ENCODE results near the gene CFAP251.
"Not testable (repeated sequence)": the region's sequence is repeated elsewhere in the genome, so short reads cannot be mapped to it uniquely, and the experiment has no call there.

CFAP251 gene, protein sequence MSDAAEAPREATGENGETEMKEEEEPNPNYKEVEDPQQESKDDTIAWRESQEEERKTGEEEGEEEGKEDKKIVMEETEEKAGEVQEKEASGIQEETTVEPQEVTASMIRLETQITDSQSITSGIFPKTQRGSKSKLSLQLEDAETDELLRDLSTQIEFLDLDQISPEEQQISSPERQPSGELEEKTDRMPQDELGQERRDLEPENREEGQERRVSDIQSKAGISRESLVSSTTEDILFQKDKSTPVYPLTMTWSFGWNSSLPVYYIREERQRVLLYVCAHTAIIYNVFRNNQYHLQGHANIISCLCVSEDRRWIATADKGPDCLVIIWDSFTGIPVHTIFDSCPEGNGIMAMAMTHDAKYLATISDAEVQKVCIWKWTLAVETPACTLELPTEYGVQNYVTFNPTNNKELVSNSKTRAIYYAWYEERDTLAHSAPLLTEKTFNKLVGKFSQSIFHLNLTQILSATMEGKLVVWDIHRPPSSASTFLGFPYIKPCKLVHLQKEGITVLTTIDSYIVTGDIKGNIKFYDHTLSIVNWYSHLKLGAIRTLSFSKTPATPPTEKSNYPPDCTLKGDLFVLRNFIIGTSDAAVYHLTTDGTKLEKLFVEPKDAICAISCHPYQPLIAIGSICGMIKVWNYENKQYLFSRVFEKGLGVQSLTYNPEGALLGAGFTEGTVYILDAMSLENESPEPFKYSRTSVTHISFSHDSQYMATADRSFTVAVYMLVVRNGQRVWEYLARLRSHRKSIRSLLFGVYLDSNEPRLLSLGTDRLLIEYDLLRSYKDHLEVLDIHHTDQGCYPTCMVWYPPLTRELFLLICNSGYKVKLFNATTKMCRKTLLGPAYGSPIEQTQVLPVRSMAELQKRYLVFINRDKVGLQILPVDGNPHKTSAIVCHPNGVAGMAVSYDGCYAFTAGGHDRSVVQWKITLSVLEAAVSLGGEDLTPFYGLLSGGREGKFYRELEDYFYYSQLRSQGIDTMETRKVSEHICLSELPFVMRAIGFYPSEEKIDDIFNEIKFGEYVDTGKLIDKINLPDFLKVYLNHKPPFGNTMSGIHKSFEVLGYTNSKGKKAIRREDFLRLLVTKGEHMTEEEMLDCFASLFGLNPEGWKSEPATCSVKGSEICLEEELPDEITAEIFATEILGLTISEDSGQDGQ

DNA sequence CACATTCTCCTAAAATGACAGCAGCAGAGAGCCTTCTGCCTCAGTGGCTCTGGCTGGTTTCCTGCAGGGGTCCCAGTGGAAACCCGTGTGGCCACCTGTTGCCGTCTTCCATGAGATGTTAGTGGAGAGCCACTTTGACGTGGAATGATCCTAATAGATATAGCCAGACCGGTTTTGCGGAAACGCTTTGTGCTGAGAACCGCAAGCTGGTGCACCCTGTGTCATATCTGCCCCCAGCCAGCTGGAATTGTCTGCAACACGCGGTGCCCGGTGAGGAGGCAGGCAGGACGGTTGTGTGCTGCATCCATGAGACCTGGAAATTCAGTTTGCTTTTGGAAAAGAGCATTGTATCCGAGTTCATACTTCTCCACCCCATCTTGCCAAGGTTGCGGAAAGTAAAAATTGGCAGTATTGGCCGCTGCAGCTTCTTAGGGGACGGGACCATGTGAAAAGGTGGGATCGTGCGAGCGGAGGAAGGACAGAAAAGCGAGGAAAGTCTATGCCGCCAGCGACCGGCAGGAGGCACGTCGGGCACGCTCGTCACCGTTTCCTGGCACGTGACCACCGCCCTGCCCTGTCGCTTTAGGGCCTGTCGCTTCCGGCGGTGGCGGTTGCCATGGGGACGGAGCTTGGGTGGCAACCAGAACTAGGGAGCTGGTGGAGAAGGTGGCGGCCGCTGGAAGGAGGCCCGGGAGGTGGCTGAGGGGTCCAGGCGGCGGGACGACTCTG is at the start of gene CFAP251:
Gene CFAP251 (plus strand): TSS at position 643 of the 729 bp plus-strand sequence. CDS start 2,714 bp downstream, outside the sequence.
- DNase-seq (ENCODE audit: low read depth), result peak; percentile 68
- peak within 1 kb of the TSS; percentile 42 for H3K4me3 ChIP-seq (ENCODE audit: low read depth, low read length)
- TF ChIP-seq, protein P1, sequence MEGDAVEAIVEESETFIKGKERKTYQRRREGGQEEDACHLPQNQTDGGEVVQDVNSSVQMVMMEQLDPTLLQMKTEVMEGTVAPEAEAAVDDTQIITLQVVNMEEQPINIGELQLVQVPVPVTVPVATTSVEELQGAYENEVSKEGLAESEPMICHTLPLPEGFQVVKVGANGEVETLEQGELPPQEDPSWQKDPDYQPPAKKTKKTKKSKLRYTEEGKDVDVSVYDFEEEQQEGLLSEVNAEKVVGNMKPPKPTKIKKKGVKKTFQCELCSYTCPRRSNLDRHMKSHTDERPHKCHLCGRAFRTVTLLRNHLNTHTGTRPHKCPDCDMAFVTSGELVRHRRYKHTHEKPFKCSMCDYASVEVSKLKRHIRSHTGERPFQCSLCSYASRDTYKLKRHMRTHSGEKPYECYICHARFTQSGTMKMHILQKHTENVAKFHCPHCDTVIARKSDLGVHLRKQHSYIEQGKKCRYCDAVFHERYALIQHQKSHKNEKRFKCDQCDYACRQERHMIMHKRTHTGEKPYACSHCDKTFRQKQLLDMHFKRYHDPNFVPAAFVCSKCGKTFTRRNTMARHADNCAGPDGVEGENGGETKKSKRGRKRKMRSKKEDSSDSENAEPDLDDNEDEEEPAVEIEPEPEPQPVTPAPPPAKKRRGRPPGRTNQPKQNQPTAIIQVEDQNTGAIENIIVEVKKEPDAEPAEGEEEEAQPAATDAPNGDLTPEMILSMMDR (conservative IDR thresholded peaks at IDR 0.05; ENCODE audit: low read depth, low read length), result peak; percentile 66

DNA sequence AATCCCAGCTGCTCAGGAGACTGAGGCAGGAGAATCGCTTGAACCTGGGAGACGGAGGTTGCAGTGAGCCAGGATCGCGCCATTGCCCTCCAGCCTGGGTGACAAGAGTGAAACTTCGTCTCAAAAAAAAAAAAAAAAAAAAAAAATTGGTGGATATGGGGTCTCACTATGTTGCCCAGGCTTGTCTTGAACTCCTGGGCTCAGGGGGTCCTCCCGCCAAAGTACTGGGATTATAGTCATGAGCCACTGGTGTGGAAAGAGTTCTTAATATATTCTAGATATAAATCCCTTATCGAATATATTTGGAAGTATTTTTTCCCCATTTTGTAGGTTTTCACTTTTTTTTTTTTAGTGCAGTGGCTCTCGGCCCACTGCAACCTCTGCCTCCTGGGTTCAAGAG is 49.2 kb upstream of the CFAP251 start:
- DNase-seq (ENCODE audit: low read depth), result not testable (repeated sequence)

DNA sequence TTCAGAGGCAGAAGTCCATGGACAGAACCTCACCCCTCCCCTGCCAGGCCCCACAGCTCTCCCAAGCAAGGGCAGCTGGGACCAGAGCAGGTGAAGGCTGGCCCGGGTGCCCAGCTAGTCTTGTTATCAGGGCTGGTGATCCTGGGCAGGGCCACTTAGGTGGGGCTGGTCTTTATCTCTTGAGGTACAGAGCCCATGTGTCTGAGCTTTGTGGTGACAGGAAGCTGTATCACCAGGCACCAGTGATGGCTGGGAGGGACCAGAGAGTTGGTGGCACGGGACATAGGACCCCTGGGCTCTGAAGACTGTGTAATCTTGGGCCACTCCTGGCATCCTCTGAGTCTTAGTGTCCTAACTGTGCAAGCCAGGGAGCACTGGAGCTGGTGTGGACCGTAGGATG is 46.9 kb upstream of the CFAP251 start:
- TF ChIP-seq, protein P1 (conservative IDR thresholded peaks at IDR 0.05; ENCODE audit: low read depth, low read length), result no peak
- no peak overlapping the region for H3K4me3 ChIP-seq (ENCODE audit: low read depth, low read length)
- no peak for DNase-seq (ENCODE audit: low read depth)

More for the DNA sequence above, 49.2 kb upstream of the CFAP251 start:
- not testable (repeated sequence) for H3K4me3 ChIP-seq (ENCODE audit: low read depth, low read length)

DNA sequence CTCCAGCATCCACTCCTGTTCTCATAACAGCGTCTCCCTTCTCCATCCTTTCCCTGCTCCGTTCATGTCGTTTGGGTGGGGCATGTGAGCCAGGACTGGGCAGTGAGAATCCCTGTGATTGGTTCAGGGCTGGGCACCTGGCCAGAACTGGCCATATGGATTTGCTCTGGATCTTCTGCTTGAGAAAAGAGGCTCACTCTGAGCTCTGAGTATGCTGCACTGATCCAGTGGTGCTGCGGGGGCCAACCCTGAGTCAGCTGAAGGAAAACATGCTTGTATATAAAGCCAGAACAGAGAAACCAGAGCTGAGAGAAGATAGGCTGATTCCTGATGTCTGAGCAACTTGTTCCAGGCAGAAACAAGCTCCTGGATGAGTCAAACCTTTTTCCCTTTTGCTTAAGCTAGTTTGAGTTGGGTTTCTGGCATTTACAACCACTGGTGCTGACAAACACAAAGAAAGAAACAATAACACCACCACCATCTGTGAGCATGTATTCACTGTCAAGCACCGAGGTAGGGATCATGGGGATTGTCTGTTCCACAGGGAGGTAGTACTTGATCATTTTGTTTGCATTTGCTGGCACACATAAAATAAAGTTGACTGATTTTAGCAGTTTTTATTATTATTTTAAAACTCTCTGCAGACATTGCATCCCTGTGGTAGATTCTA is 45.7 kb upstream of the CFAP251 start:
- TF ChIP-seq, protein P1 (conservative IDR thresholded peaks at IDR 0.05; ENCODE audit: low read depth, low read length), result no peak
- peak; percentile 91 for DNase-seq (ENCODE audit: low read depth)
- no peak overlapping the region for H3K4me3 ChIP-seq (ENCODE audit: low read depth, low read length)

DNA sequence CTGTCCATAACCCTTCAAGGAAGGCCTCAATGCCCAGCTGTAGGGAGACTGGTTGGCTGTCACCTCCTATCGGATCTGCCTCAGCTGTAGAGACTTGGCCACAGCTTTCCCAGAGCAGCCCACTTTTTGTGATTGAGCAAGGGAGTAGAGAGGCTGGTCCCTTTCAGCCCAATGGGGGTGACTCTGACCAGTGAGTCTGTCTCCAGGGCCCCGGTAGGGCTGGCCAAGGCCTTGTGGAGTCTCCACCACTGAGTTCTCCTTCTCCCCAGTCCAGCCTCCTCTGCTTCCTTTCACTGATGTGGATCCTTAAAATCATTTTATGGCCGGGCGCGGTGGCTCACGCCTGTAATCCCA is 45.2 kb upstream of the CFAP251 start:
- DNase-seq (ENCODE audit: low read depth), result no peak
- no peak overlapping the region for H3K4me3 ChIP-seq (ENCODE audit: low read depth, low read length)
- TF ChIP-seq, protein P1 (conservative IDR thresholded peaks at IDR 0.05; ENCODE audit: low read depth, low read length), result no peak

DNA sequence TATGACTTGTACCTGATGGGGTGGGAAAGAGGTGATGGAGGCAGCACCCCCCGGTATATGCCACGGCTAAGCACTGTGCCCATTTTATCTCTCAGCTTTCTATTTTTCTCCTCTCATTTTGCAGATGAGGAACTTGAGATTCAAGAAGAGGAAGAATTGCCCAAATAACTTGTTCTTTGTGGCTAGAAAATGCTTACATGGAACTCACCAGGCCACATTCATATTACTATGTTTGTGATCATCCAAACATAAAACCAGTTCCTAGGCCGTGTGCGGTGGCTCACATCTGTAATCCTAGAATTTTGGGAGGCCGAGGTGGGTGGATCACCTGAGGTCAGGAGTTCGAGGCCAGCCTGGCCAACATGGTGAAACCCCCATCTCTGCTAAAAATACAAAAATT is 44.3 kb upstream of the CFAP251 start:
- DNase-seq (ENCODE audit: low read depth), result no peak
- TF ChIP-seq, protein P1 (conservative IDR thresholded peaks at IDR 0.05; ENCODE audit: low read depth, low read length), result no peak
- H3K4me3 ChIP-seq (ENCODE audit: low read depth, low read length), result no peak overlapping the region
